ENCODE results near the gene ANO3. TPM values are rescaled to one million over a fixed set of nuclear protein-coding genes. Genes with fewer than 3 reads are reported as not detected.

Gene ANO3
- total and polyA plus RNA-seq, 8 donors = 0.18 to 0.58 TPM; not detected in 6

GRCh38 chr11:26329206-26329605 lies 2.7 kb upstream of the ANO3 start:
- 38 to 54% (median 44%) methylated on average over 2 of the region's 2 CpGs for whole genome bisulfite sequencing, 5 donors
- H3K27ac ChIP-seq = no peak overlapping the region
- intact Hi-C loops (cut with DNase I; ENCODE audit: low total_unique reads) = no loop called here

GRCh38 chr11:26330262-26330661 lies 1.7 kb upstream of the ANO3 start:
- Histone ChIP-seq H3K4me3 (no peak overlapping the region), H3K9me3 (no peaks in the 10 kb centered on the region), H3K27me3 (peaks cover 0 to 38% (median 7%) of the 10 kb centered on the region in 3 donors), H3K27ac (no peak overlapping the region), H3K36me3 (no peaks in the 10 kb centered on the region), H3K4me1 (peaks cover 0 to 12% (median 8%) of the 10 kb centered on the region in 4 donors)
- TF ChIP-seq POLR2AphosphoS5 (IDR thresholded peaks at IDR 0.05) (no peak), POLR2A (IDR thresholded peaks at IDR 0.05) (no peak), EP300 (IDR thresholded peaks at IDR 0.05) (no peak), CTCF (IDR thresholded peaks at IDR 0.05) (no peak)
- 83 to 92% (median 89%) methylated on average over 4 of the region's 4 CpGs for WGBS, 5 donors
- no peak for DNase-seq
- intact Hi-C loops (cut with DNase I; ENCODE audit: low total_unique reads) = no loop called here

More at GRCh38 chr11:26329206-26329605, 2.7 kb upstream of the ANO3 start:
- TF ChIP-seq POLR2A (IDR thresholded peaks at IDR 0.05) (no peak), CTCF (IDR thresholded peaks at IDR 0.05) (no peak), POLR2AphosphoS5 (IDR thresholded peaks at IDR 0.05) (no peak), EP300 (IDR thresholded peaks at IDR 0.05) (no peak)
- Histone ChIP-seq H3K36me3 (no peaks in the 10 kb centered on the region), H3K27me3 (peaks cover 0 to 38% (median 7%) of the 10 kb centered on the region in 3 donors), H3K4me1 (peaks cover 0 to 12% (median 8%) of the 10 kb centered on the region in 4 donors), H3K9me3 (no peaks in the 10 kb centered on the region), H3K4me3 (no peak overlapping the region)
- DNase-seq = no peak

- DNase-seq = peak in 1 of 2 donors; percentile 8
- intact Hi-C loops (cut with DNase I; ENCODE audit: low total_unique reads) = no loop called here
- Histone ChIP-seq H3K4me3 (no peak overlapping the region), H3K27ac (no peak overlapping the region), H3K27me3 (peaks cover 0 to 38% (median 7%) of the 10 kb centered on the region in 3 donors), H3K9me3 (no peaks in the 10 kb centered on the region), H3K4me1 (peaks cover 0 to 12% (median 8%) of the 10 kb centered on the region in 4 donors), H3K36me3 (no peaks in the 10 kb centered on the region)
- TF ChIP-seq POLR2A (IDR thresholded peaks at IDR 0.05) (no peak), POLR2AphosphoS5 (IDR thresholded peaks at IDR 0.05) (no peak), EP300 (IDR thresholded peaks at IDR 0.05) (no peak), CTCF (IDR thresholded peaks at IDR 0.05) (no peak)
- WGBS, 5 donors = 23 to 37% (median 31%) methylated on average over 5 of the region's 5 CpGs
Observed at GRCh38 chr11:26332572-26332915, 614 bp downstream of the ANO3 start.

GRCh38 chr11:26333906-26334305 lies 2.0 kb downstream of the ANO3 start:
- intact Hi-C loops (cut with DNase I; ENCODE audit: low total_unique reads) = no loop called here
- TF ChIP-seq POLR2A (IDR thresholded peaks at IDR 0.05) = no peak
- TF ChIP-seq EP300 (IDR thresholded peaks at IDR 0.05) = no peak
- no peak for TF ChIP-seq CTCF (IDR thresholded peaks at IDR 0.05)
- no peak for TF ChIP-seq POLR2AphosphoS5 (IDR thresholded peaks at IDR 0.05)
- WGBS, 5 donors = 44 to 55% (median 45%) methylated on average over 3 of the region's 3 CpGs

More at GRCh38 chr11:26333906-26334305, 2.0 kb downstream of the ANO3 start:
- no peak overlapping the region for H3K4me3 ChIP-seq
- H3K27me3 ChIP-seq = peaks cover 0 to 38% (median 7%) of the 10 kb centered on the region in 3 donors
- no peak for DNase-seq
- no peak overlapping the region for H3K27ac ChIP-seq
- peaks cover 0 to 6% (median 0%) of the 10 kb centered on the region in 4 donors for H3K9me3 ChIP-seq
- peaks cover 0 to 12% (median 8%) of the 10 kb centered on the region in 4 donors for H3K4me1 ChIP-seq
- H3K36me3 ChIP-seq = no peaks in the 10 kb centered on the region

Data from stomach (tissue), 9 donors.